ENCODE results near the gene ELSPBP1. TPM values are rescaled to one million over a fixed set of nuclear protein-coding genes. Genes with fewer than 3 reads are reported as not detected.

Gene ELSPBP1
- total and polyA plus RNA-seq, 7 donors: not detected

DNA sequence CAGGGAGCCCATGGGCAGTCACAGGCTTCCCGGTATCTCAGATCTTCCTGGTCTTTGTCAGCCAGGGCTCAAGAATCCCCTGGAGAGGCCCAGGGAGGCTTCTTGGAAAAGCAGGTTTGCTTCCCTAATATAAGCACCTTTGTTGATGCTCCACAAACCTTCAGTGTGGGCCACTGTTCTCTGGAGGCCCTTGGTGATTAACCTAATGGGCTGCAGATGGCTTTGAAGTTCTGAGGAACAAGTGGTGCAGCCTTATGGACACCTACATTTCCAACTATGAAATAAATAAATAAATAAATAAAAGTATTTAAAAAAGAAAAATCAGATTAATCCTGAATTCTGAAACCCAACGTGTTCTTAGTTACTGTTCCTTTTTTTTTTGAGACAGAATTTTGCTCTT, 2.4 kb upstream of the ELSPBP1 start, which contains the start of gene BSPH1:
BSPH1 (minus strand) TSS at position 101 of the 400 bp plus-strand sequence; CDS start at position 12, 89 bp downstream.
- intact Hi-C loops (cut with DNase I): no loop called here
- no peak for DNase-seq
- H3K36me3 ChIP-seq: no peaks in the 10 kb centered on the region
- 69 to 71% methylated on average over 2 of the region's 2 CpGs for WGBS, 2 donors
- no peaks in the 10 kb centered on the region for H3K4me1 ChIP-seq
- H3K4me3 ChIP-seq: no peak within 1 kb of the TSS
- no peaks in the 10 kb centered on the region for H3K9me3 ChIP-seq
- peaks cover 0 to 30% (median 0%) of the 10 kb centered on the region in 3 donors for H3K27me3 ChIP-seq
- TF ChIP-seq POLR2AphosphoS5 (IDR thresholded peaks at IDR 0.05): no peak
- TF ChIP-seq CTCF (IDR thresholded peaks at IDR 0.05): no peak
- no peak for TF ChIP-seq POLR2A (IDR thresholded peaks at IDR 0.05)
- no peak for TF ChIP-seq EP300 (IDR thresholded peaks at IDR 0.05)
- no peak within 1 kb of the TSS for H3K27ac ChIP-seq

DNA sequence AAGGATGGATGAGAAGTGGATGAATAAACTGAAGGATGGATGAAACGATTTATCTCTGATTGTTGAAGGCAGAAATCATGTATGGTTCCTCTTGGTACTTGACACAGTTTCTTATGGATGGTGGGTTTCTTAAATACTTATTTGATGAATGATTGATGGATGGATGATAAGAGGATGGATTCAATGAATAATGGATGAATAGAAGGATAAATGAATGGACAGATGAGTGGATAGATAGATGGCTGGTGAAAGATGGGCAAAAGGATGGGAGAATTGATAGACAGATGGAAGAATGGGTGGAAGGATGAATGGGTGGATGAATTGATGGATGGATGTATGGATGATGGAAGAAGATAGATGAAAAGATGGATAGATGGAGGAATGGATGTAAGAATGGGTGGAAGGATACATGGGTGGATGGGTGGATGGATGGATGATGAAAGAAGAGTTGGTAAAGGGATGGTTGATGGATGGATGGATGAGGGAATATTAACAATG, 1.8 kb downstream of the ELSPBP1 start:
- DNase-seq: no peak
- intact Hi-C loops (cut with DNase I): no loop called here
- Histone ChIP-seq H3K27ac (no peak overlapping the region), H3K36me3 (no peaks in the 10 kb centered on the region), H3K4me1 (no peaks in the 10 kb centered on the region), H3K4me3 (no peak overlapping the region), H3K27me3 (peaks cover 0 to 9% (median 0%) of the 10 kb centered on the region in 3 donors), H3K9me3 (no peaks in the 10 kb centered on the region)
- 75 to 78% methylated on average over 1 of the region's 1 CpG for WGBS, 2 donors
- no peak for TF ChIP-seq POLR2AphosphoS5 (IDR thresholded peaks at IDR 0.05)
- TF ChIP-seq EP300 (IDR thresholded peaks at IDR 0.05): no peak
- TF ChIP-seq POLR2A (IDR thresholded peaks at IDR 0.05): no peak
- TF ChIP-seq CTCF (IDR thresholded peaks at IDR 0.05): no peak

DNA sequence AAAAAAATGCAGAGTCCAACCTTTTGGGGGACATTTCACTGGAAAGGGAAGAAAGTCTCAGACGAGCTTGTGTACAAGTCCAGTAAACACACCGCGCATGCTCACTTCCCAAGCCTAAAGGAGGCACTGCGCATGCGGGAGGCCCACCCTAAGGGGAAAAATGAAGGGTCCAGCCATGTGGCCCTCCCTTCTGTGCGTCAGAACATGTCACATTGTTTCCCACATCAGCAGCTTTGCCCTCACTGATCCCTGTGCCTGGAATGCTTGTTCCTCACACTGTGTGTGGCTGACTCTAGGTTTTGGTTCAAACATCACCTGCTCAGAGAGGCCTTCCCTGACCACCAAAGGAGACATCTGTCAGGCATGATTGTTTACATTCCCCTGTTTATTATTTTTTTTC, 4.4 kb downstream of the ELSPBP1 start:
- no peaks in the 10 kb centered on the region for H3K9me3 ChIP-seq
- no peaks in the 10 kb centered on the region for H3K4me1 ChIP-seq
- TF ChIP-seq CTCF (IDR thresholded peaks at IDR 0.05): no peak
- no peak for DNase-seq
- no peaks in the 10 kb centered on the region for H3K36me3 ChIP-seq
- no peak overlapping the region for H3K4me3 ChIP-seq
- H3K27me3 ChIP-seq: peaks cover 0 to 5% (median 0%) of the 10 kb centered on the region in 3 donors
- intact Hi-C loops (cut with DNase I): no loop called here
- H3K27ac ChIP-seq: no peak overlapping the region
- 87 to 89% methylated on average over 6 of the region's 6 CpGs for WGBS, 2 donors

GRCh38 chr19:48000846-48001245, 6.4 kb downstream of the ELSPBP1 start:
- no peak for TF ChIP-seq EP300 (IDR thresholded peaks at IDR 0.05)
- no peak for TF ChIP-seq CTCF (IDR thresholded peaks at IDR 0.05)
- no peak for TF ChIP-seq POLR2A (IDR thresholded peaks at IDR 0.05)
- no peak for TF ChIP-seq POLR2AphosphoS5 (IDR thresholded peaks at IDR 0.05)
- intact Hi-C loops (cut with DNase I): no loop called here

DNA sequence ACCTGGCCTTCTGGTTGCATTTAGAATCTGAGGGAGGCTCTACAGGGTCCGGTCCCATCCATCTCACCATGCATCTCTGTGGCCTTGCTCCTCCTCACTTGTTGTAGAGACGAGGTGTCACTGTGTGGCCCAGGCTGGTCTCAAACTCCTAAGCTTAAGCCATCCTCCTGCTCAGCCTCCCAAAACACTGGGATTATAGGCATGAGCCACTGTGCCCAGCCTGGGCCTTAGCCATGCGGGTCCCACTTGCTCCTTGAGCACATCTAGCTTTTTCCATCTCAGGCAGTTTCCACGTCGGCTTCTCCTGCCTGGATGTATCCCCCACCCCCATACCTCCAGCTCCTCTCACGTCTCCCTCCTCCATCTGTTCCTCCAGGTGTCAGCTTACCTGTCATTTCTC, 9.8 kb downstream of the ELSPBP1 start:
- Histone ChIP-seq H3K36me3 (no peaks in the 10 kb centered on the region), H3K4me1 (no peaks in the 10 kb centered on the region)
- WGBS, 2 donors: 74 to 84% methylated on average over 6 of the region's 6 CpGs

More at GRCh38 chr19:48000846-48001245, 6.4 kb downstream of the ELSPBP1 start:
- H3K4me1 ChIP-seq: no peaks in the 10 kb centered on the region
- peaks cover 0 to 5% (median 0%) of the 10 kb centered on the region in 3 donors for H3K27me3 ChIP-seq
- no peak overlapping the region for H3K27ac ChIP-seq
- H3K36me3 ChIP-seq: no peaks in the 10 kb centered on the region
- no peak for DNase-seq
- 84 to 86% methylated on average over 6 of the region's 6 CpGs for WGBS, 2 donors
- H3K4me3 ChIP-seq: no peak overlapping the region
- H3K9me3 ChIP-seq: no peaks in the 10 kb centered on the region

More for the DNA sequence above, 9.8 kb downstream of the ELSPBP1 start:
- intact Hi-C loops (cut with DNase I): no loop called here
- no peak overlapping the region for H3K4me3 ChIP-seq
- TF ChIP-seq POLR2AphosphoS5 (IDR thresholded peaks at IDR 0.05) (no peak), EP300 (IDR thresholded peaks at IDR 0.05) (no peak), POLR2A (IDR thresholded peaks at IDR 0.05) (no peak), CTCF (IDR thresholded peaks at IDR 0.05) (no peak)
- H3K27ac ChIP-seq: no peak overlapping the region
- DNase-seq: no peak
- peaks cover 0 to 6% (median 0%) of the 10 kb centered on the region in 3 donors for H3K27me3 ChIP-seq
- H3K9me3 ChIP-seq: no peaks in the 10 kb centered on the region

All from sigmoid colon (tissue), 7 donors.